Osteocyte (in vitro differentiated cells): Measurements from ENCODE around the gene B3GAT2. TPM values are rescaled to one million over a fixed set of nuclear protein-coding genes. Genes with fewer than 3 reads are reported as not detected.

Experiments
- DNase-seq: peaks from one replicate; pipeline ENCODE4 v3.0.0; 2021; ENCODE audit warnings: mixed read lengths; ENCODE audit not compliant: unreplicated experiment; ENCODE audit errors: extremely low spot score
- H3K27ac Mint-ChIP-seq: one replicate; pipeline ENCODE4 v1.8.0; 2021; ENCODE audit warnings: mild to moderate bottlenecking, mixed read lengths; ENCODE audit not compliant: unreplicated experiment
- H3K27me3 Mint-ChIP-seq: one replicate; pipeline ENCODE4 v1.8.0; 2021; ENCODE audit warnings: mixed read lengths; ENCODE audit not compliant: unreplicated experiment
- H3K36me3 Mint-ChIP-seq: one replicate; pipeline ENCODE4 v1.8.0; 2021; ENCODE audit warnings: mixed read lengths; ENCODE audit not compliant: unreplicated experiment
- H3K4me1 Mint-ChIP-seq: one replicate; pipeline ENCODE4 v1.8.0; 2021; ENCODE audit warnings: mixed read lengths; ENCODE audit not compliant: unreplicated experiment
- H3K4me3 Mint-ChIP-seq: one replicate; pipeline ENCODE4 v1.8.0; 2021; ENCODE audit warnings: mild to moderate bottlenecking, moderate library complexity, mixed read lengths; ENCODE audit not compliant: unreplicated experiment
- H3K9me3 Mint-ChIP-seq: one replicate; pipeline ENCODE4 v1.8.0; 2021; ENCODE audit warnings: mixed read lengths; ENCODE audit not compliant: unreplicated experiment
- total RNA-seq: library from RNA; stranded (reverse); gene quantifications from 2 replicates; pipeline ENCODE4 v1.2.1, GENCODE V29; 2021
- TF ChIP-seq, protein P1 (sequence below): fragments of 200-600 bp; sonication (generic); IDR thresholded peaks from 2 replicates; pipeline ENCODE4 v1.5.0; 2021; ENCODE audit warnings: antibody characterized with exemption, mild to moderate bottlenecking, moderate library complexity

Gene B3GAT2
- total RNA-seq, 1 donor from 2014 or later = not detected

DNA sequence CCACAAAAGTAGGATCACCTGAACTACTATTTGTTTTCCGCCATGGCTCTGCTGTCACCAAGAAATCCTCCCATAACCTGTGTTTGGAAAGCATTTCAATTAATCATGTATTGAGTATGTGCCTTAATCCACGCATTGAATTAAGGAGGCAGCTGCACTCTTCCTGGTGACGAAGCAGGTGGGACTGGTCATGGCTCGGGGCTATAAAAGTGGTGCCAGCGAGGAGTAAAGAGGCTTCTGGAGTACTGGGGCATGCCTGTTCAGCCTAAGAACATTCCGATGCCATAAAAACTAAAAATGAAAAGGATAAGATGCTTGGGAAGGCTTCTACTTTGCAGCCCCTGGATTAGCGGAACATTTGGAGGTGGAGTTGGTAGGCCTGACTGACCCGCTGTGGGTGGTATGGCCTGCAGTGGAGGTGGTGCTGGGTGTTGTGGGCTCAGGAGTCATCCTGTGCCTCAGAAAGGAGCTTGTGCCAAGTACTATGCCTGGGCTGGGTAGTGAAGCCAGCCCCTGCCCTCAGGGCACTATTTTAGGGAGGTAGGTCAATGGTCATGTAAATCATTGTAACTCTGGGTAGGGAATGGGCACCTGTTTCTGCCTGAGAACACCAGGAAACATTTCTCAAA lies 110.5 kb downstream of the B3GAT2 start:
- no peaks in the 10 kb centered on the region for H3K9me3 Mint-ChIP-seq
- H3K36me3 Mint-ChIP-seq = peaks cover 3% of the 10 kb centered on the region
- no peak for DNase-seq
- peaks cover 3% of the 10 kb centered on the region for H3K4me1 Mint-ChIP-seq
- no peaks in the 10 kb centered on the region for H3K27me3 Mint-ChIP-seq
- TF ChIP-seq, protein P1, sequence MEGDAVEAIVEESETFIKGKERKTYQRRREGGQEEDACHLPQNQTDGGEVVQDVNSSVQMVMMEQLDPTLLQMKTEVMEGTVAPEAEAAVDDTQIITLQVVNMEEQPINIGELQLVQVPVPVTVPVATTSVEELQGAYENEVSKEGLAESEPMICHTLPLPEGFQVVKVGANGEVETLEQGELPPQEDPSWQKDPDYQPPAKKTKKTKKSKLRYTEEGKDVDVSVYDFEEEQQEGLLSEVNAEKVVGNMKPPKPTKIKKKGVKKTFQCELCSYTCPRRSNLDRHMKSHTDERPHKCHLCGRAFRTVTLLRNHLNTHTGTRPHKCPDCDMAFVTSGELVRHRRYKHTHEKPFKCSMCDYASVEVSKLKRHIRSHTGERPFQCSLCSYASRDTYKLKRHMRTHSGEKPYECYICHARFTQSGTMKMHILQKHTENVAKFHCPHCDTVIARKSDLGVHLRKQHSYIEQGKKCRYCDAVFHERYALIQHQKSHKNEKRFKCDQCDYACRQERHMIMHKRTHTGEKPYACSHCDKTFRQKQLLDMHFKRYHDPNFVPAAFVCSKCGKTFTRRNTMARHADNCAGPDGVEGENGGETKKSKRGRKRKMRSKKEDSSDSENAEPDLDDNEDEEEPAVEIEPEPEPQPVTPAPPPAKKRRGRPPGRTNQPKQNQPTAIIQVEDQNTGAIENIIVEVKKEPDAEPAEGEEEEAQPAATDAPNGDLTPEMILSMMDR = no peak
- no peak overlapping the region for H3K27ac Mint-ChIP-seq
- H3K4me3 Mint-ChIP-seq = no peak overlapping the region

DNA sequence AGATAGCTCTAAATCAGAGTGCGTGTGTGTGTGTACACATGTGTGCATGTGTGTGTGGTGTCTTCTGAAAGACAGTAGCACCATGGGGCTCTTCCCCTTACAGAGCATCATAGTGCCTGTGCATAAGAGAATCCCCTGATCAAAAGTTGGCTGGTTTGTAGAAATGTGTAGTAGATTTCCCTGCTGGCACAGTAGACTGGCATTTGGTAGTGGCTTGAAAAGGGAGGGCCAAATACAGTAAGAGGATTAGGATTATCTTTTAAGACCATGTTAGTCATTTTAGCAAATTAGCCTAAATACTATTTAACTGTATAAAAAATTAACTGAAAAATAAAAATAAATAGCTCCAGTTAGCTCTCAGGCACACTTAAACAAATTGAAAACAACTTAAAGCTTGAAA lies 112.6 kb downstream of the B3GAT2 start:
- TF ChIP-seq, protein P1 = no peak
- Mint-ChIP-seq H3K9me3 (no peaks in the 10 kb centered on the region), H3K36me3 (peaks cover 3% of the 10 kb centered on the region), H3K27ac (no peak overlapping the region), H3K4me3 (no peak overlapping the region), H3K4me1 (peaks cover 7% of the 10 kb centered on the region), H3K27me3 (no peaks in the 10 kb centered on the region)
- no peak for DNase-seq

DNA sequence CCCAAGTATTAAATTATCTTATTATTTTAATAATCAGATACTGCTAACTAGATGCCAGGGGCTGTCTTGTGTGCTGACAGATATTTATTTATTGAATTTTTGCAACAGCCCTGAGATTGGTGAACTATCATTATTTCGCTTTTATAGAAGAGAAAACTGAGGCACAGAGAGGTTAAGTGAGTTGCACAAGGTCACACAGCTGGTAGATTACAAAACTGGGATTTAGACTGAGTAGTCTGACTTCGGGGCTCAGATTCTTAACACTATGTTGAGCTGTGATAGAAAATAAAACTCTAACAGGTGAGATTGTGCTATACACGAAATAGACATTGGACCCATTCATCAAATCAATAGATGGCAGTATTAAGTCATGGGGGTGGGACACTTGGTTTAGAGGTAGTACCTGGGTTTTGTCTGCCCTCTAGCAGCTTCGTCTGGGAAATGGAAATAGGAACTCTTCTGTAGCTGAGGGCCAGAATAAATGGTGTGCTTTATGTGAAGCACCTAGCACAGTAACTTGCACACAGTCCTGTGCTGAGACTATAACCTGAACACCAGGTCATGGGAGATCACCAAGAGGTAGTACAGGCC lies 113.4 kb downstream of the B3GAT2 start:
- H3K27ac Mint-ChIP-seq = no peak overlapping the region
- TF ChIP-seq, protein P1 = no peak
- no peaks in the 10 kb centered on the region for H3K27me3 Mint-ChIP-seq
- no peaks in the 10 kb centered on the region for H3K9me3 Mint-ChIP-seq
- H3K4me3 Mint-ChIP-seq = no peak overlapping the region
- H3K4me1 Mint-ChIP-seq = peaks cover 10% of the 10 kb centered on the region
- H3K36me3 Mint-ChIP-seq = peaks cover 3% of the 10 kb centered on the region
- DNase-seq = no peak

DNA sequence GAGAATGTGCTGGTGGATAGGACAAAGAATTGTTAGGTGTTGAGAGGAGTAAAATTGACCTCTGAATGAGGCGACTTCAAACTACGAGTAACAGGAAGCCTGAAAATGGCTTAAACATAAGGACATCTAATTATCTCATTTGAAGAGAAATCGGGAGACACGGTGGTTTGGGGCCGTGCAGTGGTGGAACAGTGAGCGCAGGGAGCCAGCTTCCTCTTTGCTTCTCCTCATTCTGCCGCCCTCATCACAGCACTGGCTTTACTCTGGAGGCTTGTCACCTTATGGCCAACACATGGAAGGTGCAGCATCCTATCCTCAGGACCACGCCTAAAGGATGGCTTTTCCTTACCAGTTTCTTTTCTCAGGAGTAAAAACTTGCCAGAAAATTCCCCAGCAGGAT lies 114.3 kb downstream of the B3GAT2 start:
- no peak for DNase-seq
- Mint-ChIP-seq H3K27me3 (no peaks in the 10 kb centered on the region), H3K4me3 (no peak overlapping the region), H3K9me3 (no peaks in the 10 kb centered on the region), H3K36me3 (peaks cover 3% of the 10 kb centered on the region), H3K4me1 (peaks cover 9% of the 10 kb centered on the region), H3K27ac (no peak overlapping the region)
- TF ChIP-seq, protein P1 = no peak

DNA sequence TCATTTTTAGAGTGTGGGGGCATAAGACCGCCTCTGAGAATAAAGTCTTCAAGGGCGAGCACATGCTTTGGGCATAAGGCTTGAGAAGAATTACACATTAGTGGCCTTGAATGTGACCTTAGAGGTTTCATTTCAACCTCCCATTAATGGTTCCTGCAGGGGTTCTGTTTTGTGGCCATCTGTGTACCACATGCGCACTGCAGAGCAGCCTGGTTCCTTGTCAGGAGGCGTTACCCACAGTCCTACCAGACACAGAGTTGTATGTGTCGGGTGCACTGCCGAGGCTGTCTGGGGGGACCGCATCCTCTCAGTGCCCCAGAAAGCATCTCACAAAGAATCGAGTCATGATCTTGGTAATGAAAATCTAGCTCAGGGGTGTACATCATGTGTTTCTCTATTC lies 115.7 kb downstream of the B3GAT2 start:
- TF ChIP-seq, protein P1 = no peak
- DNase-seq = no peak
- no peaks in the 10 kb centered on the region for H3K27me3 Mint-ChIP-seq
- peaks cover under 1% of the 10 kb centered on the region for H3K36me3 Mint-ChIP-seq
- no peak overlapping the region for H3K27ac Mint-ChIP-seq
- no peak overlapping the region for H3K4me3 Mint-ChIP-seq
- no peaks in the 10 kb centered on the region for H3K9me3 Mint-ChIP-seq
- H3K4me1 Mint-ChIP-seq = peaks cover 8% of the 10 kb centered on the region
